GM12878 (cell line): ENCODE results near the gene DCAF6. TPM values are rescaled to one million over a fixed set of nuclear protein-coding genes. Genes with fewer than 3 reads are reported as not detected.

Experiments
- ATAC-seq: fragments of 200-7000 bp; cut with Tn5 transposase; 3 replicates; pipeline ENCODE4 v1.9.1; 2020; ENCODE audit warnings: mild to moderate bottlenecking, moderate library complexity
- BruUV-seq: library from RNA; stranded (reverse); fragments of 400-500 nt; replicated peaks from 2 replicates; lab custom pipeline; 2021; lab: Mats Ljungman, UMichigan
- CTCF ChIA-PET: fragments of 300-600 bp; sonication (Branson Sonifier 250); formaldehyde crosslinking; extraction: SDS; loops from one replicate; lab custom pipeline; 2021; ENCODE audit warnings: inconsistent platforms; lab: Yijun Ruan, JAX
- POLR2A ChIA-PET: fragments of 350-600 bp; formaldehyde crosslinking; extraction: SDS; loops from one replicate; lab custom pipeline; 2021; ENCODE audit warnings: inconsistent platforms; lab: Charles Lee
- RAD21 ChIA-PET: fragments of 300-600 bp; sonication (Branson Sonifier 250); formaldehyde crosslinking; loops from one replicate; lab custom pipeline; 2023; ENCODE audit warnings: antibody characterized with exemption; ENCODE audit not compliant: unreplicated experiment; lab: Charles Lee
- SMC1A ChIA-PET: fragments of 300-600 bp; sonication (Branson Sonifier 250); formaldehyde crosslinking; loops from one replicate; lab custom pipeline; 2023; ENCODE audit not compliant: unreplicated experiment, uncharacterized antibody; lab: Charles Lee
- DNase-seq: peaks from one replicate; pipeline ENCODE4 v3.0.0-alpha.2; 2011; ENCODE audit warnings: low read depth, low spot score
- FAIRE-seq: peaks from 3 replicates; lab custom pipeline; 2011; peaks lifted over from hg19 to GRCh38; lab: Jason Lieb, UNC
- H2AFZ ChIP-seq: 2 replicates; pipeline ENCODE4 v1.6.0; 2011; ENCODE audit warnings: low read depth, low read length, control low read depth; ENCODE audit not compliant: control insufficient read depth
- H3K27ac ChIP-seq: 2 replicates; pipeline ENCODE4 v1.5.1; 2011; ENCODE audit warnings: control low read depth; ENCODE audit not compliant: control insufficient read depth, insufficient read depth
- H3K27me3 ChIP-seq, 2 experiments: replicated peaks in 1 of 2; 2 replicates each; pipeline versions ENCODE4 v1.6.0 to v1.6.1; 2011; ENCODE audit warnings: low read length in 1 of 2; ENCODE audit not compliant: control insufficient read depth in 2 of 2, insufficient read depth in 2 of 2
- H3K36me3 ChIP-seq, 2 experiments: 2 replicates each; pipeline ENCODE4 v1.5.1; 2011; ENCODE audit warnings: low read length in 1 of 2; ENCODE audit not compliant: control insufficient read depth in 2 of 2, insufficient read depth in 2 of 2
- H3K4me1 ChIP-seq: 2 replicates; pipeline ENCODE4 v1.6.1; 2011; ENCODE audit warnings: mild to moderate bottlenecking, low read length, moderate library complexity, mixed read lengths; ENCODE audit not compliant: control insufficient read depth, insufficient read depth
- H3K4me2 ChIP-seq: 2 replicates; pipeline ENCODE4 v1.6.0; 2011; ENCODE audit warnings: control low read depth; ENCODE audit not compliant: control insufficient read depth, insufficient read depth
- H3K4me3 ChIP-seq: fragments of 200-600 bp; sonication (generic); 2 replicates; pipeline ENCODE4 v1.5.1; 2016
- H3K79me2 ChIP-seq: 2 replicates; pipeline ENCODE4 v1.6.0; 2011; ENCODE audit warnings: low read length; ENCODE audit not compliant: control insufficient read depth, insufficient read depth
- H3K9ac ChIP-seq: 2 replicates; pipeline ENCODE4 v1.8.0; 2011; ENCODE audit warnings: low read length, control low read depth, mixed read lengths; ENCODE audit not compliant: control insufficient read depth, insufficient read depth
- H3K9me3 ChIP-seq: replicated peaks from 3 replicates; pipeline ENCODE4 v1.5.1; 2011; ENCODE audit warnings: mild to moderate bottlenecking, low read length; ENCODE audit not compliant: control insufficient read depth, insufficient read depth
- H4K20me1 ChIP-seq: 2 replicates; pipeline ENCODE4 v1.6.0; 2011; ENCODE audit not compliant: control insufficient read depth, insufficient read depth
- BCL3 ChIP-seq: IDR thresholded peaks from 2 replicates; pipeline ENCODE4 v1.6.1; 2011; ENCODE audit warnings: borderline replicate concordance, low read depth, mild to moderate bottlenecking, moderate library complexity, low read length; ENCODE audit not compliant: insufficient read depth, poor library complexity, severe bottlenecking
- FOS ChIP-seq: IDR thresholded peaks from 3 replicates; pipeline ENCODE4 v1.6.1; 2011; ENCODE audit warnings: borderline replicate concordance; ENCODE audit not compliant: insufficient read length; ENCODE audit errors: extremely low read depth
- KDM1A ChIP-seq: fragments of 200-600 bp; sonication (generic); IDR thresholded peaks from 2 replicates; pipeline ENCODE4 v1.6.1; 2016; ENCODE audit warnings: borderline replicate concordance
- MLLT1 ChIP-seq: fragments of 450-650 bp; IDR thresholded peaks from 2 replicates; pipeline ENCODE4 v1.6.1; 2016; ENCODE audit warnings: mild to moderate bottlenecking
- NR2C2 ChIP-seq: IDR thresholded peaks from 2 replicates; pipeline ENCODE4 v1.6.1; 2011; ENCODE audit warnings: borderline replicate concordance, low read depth; ENCODE audit not compliant: control insufficient read depth, insufficient read length
- POLR2A ChIP-seq: IDR thresholded peaks from 2 replicates; pipeline ENCODE4 v1.6.1; 2011; ENCODE audit warnings: low read depth, mild to moderate bottlenecking, low read length
- ZBED1 ChIP-seq: IDR thresholded peaks from 2 replicates; pipeline ENCODE4 v1.6.1; 2016; ENCODE audit warnings: borderline replicate concordance
- ZNF622 ChIP-seq: fragments of 450-650 bp; IDR thresholded peaks from 2 replicates; pipeline ENCODE4 v1.6.1; 2017; ENCODE audit warnings: mild to moderate bottlenecking, inconsistent platforms
- WGBS: methylation state at CpG from one replicate; pipeline ENCODE4 v1.1.6; 2016; ENCODE audit warnings: low lambda C conversion rate; ENCODE audit not compliant: insufficient replicate concordance, insufficient coverage; ENCODE audit errors: missing lambda C conversion rate; 5-methylcytosine and 5-hydroxymethylcytosine counted together
- in situ Hi-C: fragments of 300-500 bp; cut with MboI; formaldehyde crosslinking; loops from 9 replicates; pipeline ENCODE4 v1.14.3; 2018; ENCODE audit warnings: mixed read lengths
- intact Hi-C: fragments of 100-400 bp; cut with micrococcal nuclease; formaldehyde crosslinking; loops from one replicate; pipeline ENCODE4 v1.14.2; 2022; ENCODE audit not compliant: unreplicated experiment
- polyA plus RNA-seq, 11 experiments: library from polyadenylated mRNA; depleted of rRNA in 4 of 11; unstranded in 6 of 11; stranded (reverse) in 5 of 11; fragments of >200 nt; fragmentation: Nextera tagmentation in 4 of 11; fragmentation: Illumina TruSeq in 1 of 11; extraction: Ambion mirVana in 4 of 11; extraction: Trizol in 1 of 11; gene quantifications; 1 replicate in 1 of 11; 2 replicates in 10 of 11; pipeline versions ENCODE4 v1.2.1 to v1.2.3, GENCODE V29; 2011 to 2016; ENCODE audit warnings: inconsistent platforms in 2 of 11, missing spikeins in 2 of 11, low read depth in 1 of 11
- total RNA-seq, 4 experiments: library from RNA; depleted of rRNA in 3 of 4; stranded (reverse); fragments of >200 nt in 3 of 4; fragmentation: Illumina TruSeq in 1 of 4; extraction: Trizol in 1 of 4; gene quantifications; 2 replicates each; pipeline versions ENCODE4 v1.2.1 to v1.2.3, GENCODE V29; 2013 to 2021
- TF ChIP-seq, protein P1 (sequence below): fragments of 450-650 bp; IDR thresholded peaks from 2 replicates; pipeline ENCODE4 v1.6.1; 2014; ENCODE audit warnings: mild to moderate bottlenecking
- TF ChIP-seq, protein P2 (sequence below): fragments of 450-650 bp; IDR thresholded peaks from 2 replicates; pipeline ENCODE4 v1.6.1; 2017; ENCODE audit warnings: antibody characterized with exemption, mild to moderate bottlenecking, moderate library complexity

Gene DCAF6
- total and polyA plus RNA-seq, 10 of the 15 experiments (the other 5 are each of a cell fraction or from before 2014, with no cell fraction given) = 11.4 to 62.7 (median 33.0) TPM

DNA sequence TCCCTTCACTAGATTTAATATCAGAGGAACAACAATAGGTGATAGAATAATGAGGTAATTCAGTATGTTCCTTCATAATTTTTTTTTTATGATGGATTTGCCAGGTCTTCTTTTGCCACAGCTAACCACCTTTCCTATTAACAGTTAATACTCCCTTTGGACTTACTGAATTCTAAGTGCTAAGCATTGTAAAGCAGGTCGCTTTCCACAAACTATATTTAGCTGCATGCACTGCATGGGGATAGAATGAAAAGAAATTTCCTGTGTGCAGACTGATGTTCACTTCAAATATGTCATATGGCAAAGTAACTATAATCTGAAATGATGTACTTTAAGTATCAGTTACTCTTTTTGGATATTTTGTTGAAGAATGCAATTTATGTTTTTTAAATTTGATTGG is 114.4 kb downstream of the DCAF6 start:
- ChIA-PET RAD21 (no interaction called here), CTCF (no interaction called here), SMC1A (interaction anchor here (1.0 to 1.2 kb wide), 2 partner anchors 13 to 14 kb away, joined by 3 to 5 read pairs; no protein-coding TSS in a partner anchor), POLR2A (no interaction called here)
- TF ChIP-seq ZNF622 (no peak), KDM1A (no peak), FOS (no peak)
- Histone ChIP-seq H3K27me3 (no peaks in the 10 kb centered on the region), H3K36me3 (peaks cover 0 to 3% of the 10 kb centered on the region in 2 experiments; a peak in 1 of 4 replicates), H4K20me1 (no peaks in the 10 kb centered on the region), H3K79me2 (no peaks in the 10 kb centered on the region), H3K4me2 (no peak overlapping the region), H3K27ac (no peak overlapping the region), H3K4me1 (no peaks in the 10 kb centered on the region), H2AFZ (no peak overlapping the region), H3K9me3 (no peaks in the 10 kb centered on the region), H3K9ac (no peak overlapping the region), H3K4me3 (no peak overlapping the region)
- in situ Hi-C loops (no loop called here), intact Hi-C loops (no loop called here)
- DNase-seq (no peak), ATAC-seq (no peak), FAIRE-seq (no peak)
- WGBS = 96% methylated on average over 1 of the region's 1 CpG
- no TSS peak for BruUV-seq

- RAD21 ChIA-PET = no interaction called here
- intact Hi-C loops = no loop called here
- BruUV-seq = no TSS peak
- CTCF ChIA-PET = interaction anchor here (1.0 to 2.2 kb wide), 2 partner anchors 29 to 130 kb away, joined by 5 to 7 read pairs; no protein-coding TSS in a partner anchor
- Histone ChIP-seq H3K27ac (no peak overlapping the region), H2AFZ (no peak overlapping the region), H3K9ac (no peak overlapping the region), H3K4me2 (no peak overlapping the region), H4K20me1 (no peaks in the 10 kb centered on the region), H3K27me3 (no peaks in the 10 kb centered on the region), H3K4me1 (no peaks in the 10 kb centered on the region), H3K9me3 (no peaks in the 10 kb centered on the region), H3K36me3 (peaks cover 0 to 6% of the 10 kb centered on the region in 2 experiments; a peak in 1 of 4 replicates), H3K4me3 (no peak overlapping the region), H3K79me2 (no peaks in the 10 kb centered on the region)
- POLR2A ChIA-PET = no interaction called here
- no peak for FAIRE-seq
- SMC1A ChIA-PET = interaction anchor here (1.3 to 2.2 kb wide), 3 partner anchors 10 to 28 kb away, joined by 3 to 8 read pairs (median 5); no protein-coding TSS in a partner anchor
- in situ Hi-C loops = no loop called here
- 94% methylated on average over 2 of the region's 2 CpGs for WGBS
- no peak for DNase-seq
- no peak for ATAC-seq
- TF ChIP-seq, protein P1, sequence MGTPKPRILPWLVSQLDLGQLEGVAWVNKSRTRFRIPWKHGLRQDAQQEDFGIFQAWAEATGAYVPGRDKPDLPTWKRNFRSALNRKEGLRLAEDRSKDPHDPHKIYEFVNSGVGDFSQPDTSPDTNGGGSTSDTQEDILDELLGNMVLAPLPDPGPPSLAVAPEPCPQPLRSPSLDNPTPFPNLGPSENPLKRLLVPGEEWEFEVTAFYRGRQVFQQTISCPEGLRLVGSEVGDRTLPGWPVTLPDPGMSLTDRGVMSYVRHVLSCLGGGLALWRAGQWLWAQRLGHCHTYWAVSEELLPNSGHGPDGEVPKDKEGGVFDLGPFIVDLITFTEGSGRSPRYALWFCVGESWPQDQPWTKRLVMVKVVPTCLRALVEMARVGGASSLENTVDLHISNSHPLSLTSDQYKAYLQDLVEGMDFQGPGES = no peak
- TF ChIP-seq, protein P2, sequence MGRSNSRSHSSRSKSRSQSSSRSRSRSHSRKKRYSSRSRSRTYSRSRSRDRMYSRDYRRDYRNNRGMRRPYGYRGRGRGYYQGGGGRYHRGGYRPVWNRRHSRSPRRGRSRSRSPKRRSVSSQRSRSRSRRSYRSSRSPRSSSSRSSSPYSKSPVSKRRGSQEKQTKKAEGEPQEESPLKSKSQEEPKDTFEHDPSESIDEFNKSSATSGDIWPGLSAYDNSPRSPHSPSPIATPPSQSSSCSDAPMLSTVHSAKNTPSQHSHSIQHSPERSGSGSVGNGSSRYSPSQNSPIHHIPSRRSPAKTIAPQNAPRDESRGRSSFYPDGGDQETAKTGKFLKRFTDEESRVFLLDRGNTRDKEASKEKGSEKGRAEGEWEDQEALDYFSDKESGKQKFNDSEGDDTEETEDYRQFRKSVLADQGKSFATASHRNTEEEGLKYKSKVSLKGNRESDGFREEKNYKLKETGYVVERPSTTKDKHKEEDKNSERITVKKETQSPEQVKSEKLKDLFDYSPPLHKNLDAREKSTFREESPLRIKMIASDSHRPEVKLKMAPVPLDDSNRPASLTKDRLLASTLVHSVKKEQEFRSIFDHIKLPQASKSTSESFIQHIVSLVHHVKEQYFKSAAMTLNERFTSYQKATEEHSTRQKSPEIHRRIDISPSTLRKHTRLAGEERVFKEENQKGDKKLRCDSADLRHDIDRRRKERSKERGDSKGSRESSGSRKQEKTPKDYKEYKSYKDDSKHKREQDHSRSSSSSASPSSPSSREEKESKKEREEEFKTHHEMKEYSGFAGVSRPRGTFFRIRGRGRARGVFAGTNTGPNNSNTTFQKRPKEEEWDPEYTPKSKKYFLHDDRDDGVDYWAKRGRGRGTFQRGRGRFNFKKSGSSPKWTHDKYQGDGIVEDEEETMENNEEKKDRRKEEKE = no peak
- TF ChIP-seq NR2C2 (no peak), POLR2A (no peak), BCL3 (no peak), ZBED1 (no peak), MLLT1 (no peak)
Measured at GRCh38 chr1:168053681-168054080, 117.2 kb downstream of the DCAF6 start.
